Trophoblast cell (in vitro differentiated cells and primary cell): ENCODE results near the gene ALG8.
A peak's percentile ranks its signal among the peaks of the same experiment; 100 is the strongest.

ENCODE experiments used
- DNase-seq, 2 donors: peaks; one replicate each; pipeline ENCODE4 v3.0.0-alpha.2; 2016
- H2AFZ ChIP-seq: 2 replicates; pipeline ENCODE4 v1.6.1; 2013; ENCODE audit warnings: low read length, moderate library complexity, mild to moderate bottlenecking; ENCODE audit not compliant: insufficient read depth, poor library complexity
- H2AK5ac ChIP-seq: 2 replicates; pipeline ENCODE4 v1.6.1; 2013; ENCODE audit warnings: mild to moderate bottlenecking, low read length
- H2BK120ac ChIP-seq: 2 replicates; pipeline ENCODE4 v1.6.1; 2013; ENCODE audit warnings: low read length, mild to moderate bottlenecking, moderate library complexity; ENCODE audit not compliant: insufficient read depth, poor library complexity
- H2BK12ac ChIP-seq: 2 replicates; pipeline ENCODE4 v1.6.1; 2013; ENCODE audit warnings: mild to moderate bottlenecking, low read length, moderate library complexity
- H2BK5ac ChIP-seq: 2 replicates; pipeline ENCODE4 v1.6.1; 2013; ENCODE audit warnings: low read length, low read depth, moderate library complexity, mild to moderate bottlenecking; ENCODE audit not compliant: poor library complexity
- H3K14ac ChIP-seq: 2 replicates; pipeline ENCODE4 v1.6.1; 2013; ENCODE audit warnings: mild to moderate bottlenecking, low read length
- H3K18ac ChIP-seq: 2 replicates; pipeline ENCODE4 v1.6.1; 2013; ENCODE audit warnings: mild to moderate bottlenecking, low read length
- H3K23ac ChIP-seq: 2 replicates; pipeline ENCODE4 v1.6.1; 2013; ENCODE audit warnings: low read length
- H3K27ac ChIP-seq: 2 replicates; pipeline ENCODE4 v1.5.1; 2013; ENCODE audit warnings: low read depth, mild to moderate bottlenecking, inconsistent platforms, low read length, moderate library complexity
- H3K27me3 ChIP-seq: 2 replicates; pipeline ENCODE4 v1.6.1; 2013; ENCODE audit warnings: inconsistent platforms, mild to moderate bottlenecking, low read length, moderate library complexity; ENCODE audit not compliant: insufficient read depth
- H3K36me3 ChIP-seq, 2 experiments: 1 replicate in 1 of 2; 2 replicates in 1 of 2; pipeline ENCODE4 v1.6.1; 2013; ENCODE audit warnings: low read length in 2 of 2, mild to moderate bottlenecking in 2 of 2, moderate library complexity in 1 of 2; ENCODE audit not compliant: insufficient read depth in 2 of 2, control insufficient read depth in 1 of 2
- H3K4ac ChIP-seq: 2 replicates; pipeline ENCODE4 v1.6.1; 2013; ENCODE audit warnings: low read depth, mild to moderate bottlenecking, low read length, moderate library complexity
- H3K4me1 ChIP-seq, 2 experiments: 1 replicate in 1 of 2; 2 replicates in 1 of 2; pipeline ENCODE4 v1.6.1; 2013; ENCODE audit warnings: low read length in 2 of 2, mild to moderate bottlenecking in 2 of 2, moderate library complexity in 1 of 2; ENCODE audit not compliant: insufficient read depth in 2 of 2, control insufficient read depth in 1 of 2
- H3K4me2 ChIP-seq: 2 replicates; pipeline ENCODE4 v1.6.1; 2013; ENCODE audit warnings: inconsistent platforms, mild to moderate bottlenecking, low read length, moderate library complexity
- H3K4me3 ChIP-seq: 2 replicates; pipeline ENCODE4 v1.5.1; 2013; ENCODE audit warnings: mild to moderate bottlenecking, low read depth, low read length, inconsistent platforms
- H3K79me1 ChIP-seq: one replicate; pipeline ENCODE4 v1.6.1; 2013; ENCODE audit warnings: low read length
- H3K79me2 ChIP-seq: 2 replicates; pipeline ENCODE4 v1.6.1; 2013; ENCODE audit warnings: low read length, mild to moderate bottlenecking; ENCODE audit not compliant: control insufficient read depth, insufficient read depth, poor library complexity
- H3K9ac ChIP-seq: 2 replicates; pipeline ENCODE4 v1.6.1; 2013; ENCODE audit warnings: mild to moderate bottlenecking, low read length
- H3K9me3 ChIP-seq: 2 replicates; pipeline ENCODE4 v1.6.1; 2013; ENCODE audit warnings: low read depth, mild to moderate bottlenecking, control low read depth, inconsistent platforms, low read length; ENCODE audit not compliant: insufficient read depth
- H4K12ac ChIP-seq: 2 replicates; pipeline ENCODE4 v1.6.1; 2013; ENCODE audit warnings: low read depth, mild to moderate bottlenecking, low read length, moderate library complexity
- H4K8ac ChIP-seq: 2 replicates; pipeline ENCODE4 v1.6.1; 2013; ENCODE audit warnings: low read depth, mild to moderate bottlenecking, low read length, moderate library complexity
- H4K91ac ChIP-seq: one replicate; pipeline ENCODE4 v1.6.1; 2013; ENCODE audit warnings: low read depth, mild to moderate bottlenecking, low read length, moderate library complexity
- WGBS: extraction: QIAGEN DNeasy Blood & Tissue Kit; methylation state at CpG from one replicate; pipeline ENCODE4 v1.1.7; 2013; ENCODE audit warnings: missing lambda C conversion rate; ENCODE audit not compliant: insufficient read length, insufficient coverage; ENCODE audit errors: extremely low coverage; 5-methylcytosine and 5-hydroxymethylcytosine counted together

Gene ALG8

DNA sequence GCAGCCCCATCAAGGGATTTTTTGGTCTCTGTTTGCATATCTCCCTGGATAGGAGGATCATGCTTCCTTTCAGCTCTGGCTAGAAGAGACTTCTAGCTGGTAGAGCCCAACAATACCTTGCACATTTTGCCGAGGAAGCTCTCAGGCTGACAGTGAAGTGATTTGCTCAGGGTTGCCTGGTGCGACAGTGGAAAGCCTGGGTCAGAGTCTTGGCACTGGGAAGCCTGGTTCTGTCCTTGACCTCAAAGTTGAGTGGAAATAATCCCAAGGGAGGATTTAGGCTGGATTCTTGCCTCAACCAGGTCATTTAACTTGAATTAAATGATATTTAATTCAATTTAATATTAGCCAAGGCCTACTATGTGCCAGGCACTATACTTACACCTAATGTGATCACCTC is 24.4 kb upstream of the ALG8 start:
- H3K9ac ChIP-seq = no peak overlapping the region
- peak overlapping the region; percentile 24 for H2BK120ac ChIP-seq
- peak overlapping the region; percentile 68 for H4K91ac ChIP-seq
- no peak overlapping the region for H4K12ac ChIP-seq
- H3K18ac ChIP-seq = no peak overlapping the region
- no peaks in the 10 kb centered on the region for H3K36me3 ChIP-seq
- no CpG with 5 or more reads among the region's 2 CpGs for WGBS
- peak overlapping the region; percentile 33 for H3K4ac ChIP-seq
- peak overlapping the region; percentile 18 for H2BK5ac ChIP-seq
- peaks cover 6% of the 10 kb centered on the region for H3K79me2 ChIP-seq
- peak overlapping the region; percentile 66 for H3K14ac ChIP-seq
- H2AFZ ChIP-seq = no peak overlapping the region
- no peak overlapping the region for H3K23ac ChIP-seq
- no peak for DNase-seq
- no peak overlapping the region for H3K4me2 ChIP-seq
- H3K79me1 ChIP-seq = peaks cover 42% of the 10 kb centered on the region
- peak overlapping the region; percentile 46 for H2AK5ac ChIP-seq
- H3K4me3 ChIP-seq = no peak overlapping the region
- H4K8ac ChIP-seq = peak overlapping the region; percentile 15
- no peaks in the 10 kb centered on the region for H3K27me3 ChIP-seq
- H2BK12ac ChIP-seq = peak overlapping the region; percentile 58
- no peak overlapping the region for H3K27ac ChIP-seq
- H3K4me1 ChIP-seq = peaks cover 29 to 37% of the 10 kb centered on the region in 2 experiments
- H3K9me3 ChIP-seq = no peaks in the 10 kb centered on the region

DNA sequence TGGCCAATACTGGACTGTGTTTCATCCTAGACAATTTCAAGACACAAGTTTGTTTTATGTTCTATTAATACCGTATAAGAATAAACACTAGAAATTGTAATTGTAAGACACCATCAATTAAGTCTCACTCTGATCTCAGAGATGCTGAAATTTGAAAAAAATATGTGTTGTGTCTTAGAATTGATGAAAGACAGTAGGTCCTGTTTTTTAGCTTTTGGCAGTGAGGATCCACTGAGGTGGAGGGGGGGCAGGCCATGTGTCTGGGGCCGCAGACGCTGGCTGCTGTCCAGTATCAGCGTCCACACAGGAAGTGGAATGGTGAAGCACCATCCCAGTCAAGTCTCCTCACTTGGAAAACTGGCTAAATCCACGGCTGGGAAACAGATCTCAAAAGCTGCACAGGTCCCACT is 22.5 kb upstream of the ALG8 start:
- WGBS = no CpG with 5 or more reads among the region's 5 CpGs
- no peak overlapping the region for H2BK120ac ChIP-seq
- peaks cover 19 to 30% of the 10 kb centered on the region in 2 experiments for H3K4me1 ChIP-seq
- H3K36me3 ChIP-seq = no peaks in the 10 kb centered on the region
- H3K9me3 ChIP-seq = no peaks in the 10 kb centered on the region
- H4K8ac ChIP-seq = no peak overlapping the region
- no peak overlapping the region for H3K18ac ChIP-seq
- H2AK5ac ChIP-seq = peak overlapping the region; percentile 26
- H3K4ac ChIP-seq = no peak overlapping the region
- no peak overlapping the region for H3K4me2 ChIP-seq
- no peaks in the 10 kb centered on the region for H3K79me2 ChIP-seq
- H2AFZ ChIP-seq = no peak overlapping the region
- H3K79me1 ChIP-seq = peaks cover 29% of the 10 kb centered on the region
- H2BK12ac ChIP-seq = peak overlapping the region; percentile 19
- H4K91ac ChIP-seq = peak overlapping the region; percentile 15
- no peak overlapping the region for H3K9ac ChIP-seq
- no peak overlapping the region for H2BK5ac ChIP-seq
- no peaks in the 10 kb centered on the region for H3K27me3 ChIP-seq
- H3K14ac ChIP-seq = no peak overlapping the region
- DNase-seq = no peak
- no peak overlapping the region for H3K23ac ChIP-seq
- no peak overlapping the region for H3K4me3 ChIP-seq
- no peak overlapping the region for H3K27ac ChIP-seq
- no peak overlapping the region for H4K12ac ChIP-seq

DNA sequence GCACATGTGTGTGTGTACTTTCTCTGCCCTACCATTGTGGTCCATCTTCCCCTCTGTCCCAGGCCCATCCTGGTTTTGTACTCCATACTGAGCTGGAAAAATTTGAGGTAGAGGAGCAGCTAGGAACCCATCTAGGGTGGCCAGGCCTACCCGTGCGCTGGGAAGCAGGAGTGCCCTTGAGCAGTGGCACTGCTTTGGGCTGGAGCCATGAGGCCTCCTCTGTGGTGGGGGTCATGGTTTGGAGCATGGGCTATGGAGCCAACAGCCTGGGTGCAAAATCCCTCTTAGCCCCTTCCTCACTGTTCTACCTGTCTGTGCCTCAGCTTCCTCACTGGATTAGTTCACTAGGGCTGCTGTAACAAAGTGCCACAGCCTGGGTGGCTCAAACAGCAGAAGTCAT is 21.9 kb upstream of the ALG8 start:
- Histone ChIP-seq H3K4ac (no peak overlapping the region), H3K27me3 (no peaks in the 10 kb centered on the region), H3K4me3 (no peak overlapping the region), H3K36me3 (no peaks in the 10 kb centered on the region), H4K91ac (peak overlapping the region; percentile 84), H3K9me3 (no peaks in the 10 kb centered on the region), H2AFZ (no peak overlapping the region), H3K9ac (no peak overlapping the region), H4K8ac (no peak overlapping the region), H3K18ac (no peak overlapping the region), H2BK12ac (peak overlapping the region; percentile 19), H3K79me1 (peaks cover 25% of the 10 kb centered on the region), H3K4me2 (no peak overlapping the region), H2BK5ac (no peak overlapping the region), H2BK120ac (peak overlapping the region; percentile 19), H3K23ac (no peak overlapping the region), H4K12ac (no peak overlapping the region), H3K27ac (peak overlapping the region; percentile 21), H3K4me1 (peaks cover 13 to 28% of the 10 kb centered on the region in 2 experiments), H2AK5ac (peak overlapping the region; percentile 72), H3K79me2 (no peaks in the 10 kb centered on the region), H3K14ac (peak overlapping the region; percentile 12)
- WGBS = no CpG with 5 or more reads among the region's 2 CpGs
- DNase-seq = no peak

DNA sequence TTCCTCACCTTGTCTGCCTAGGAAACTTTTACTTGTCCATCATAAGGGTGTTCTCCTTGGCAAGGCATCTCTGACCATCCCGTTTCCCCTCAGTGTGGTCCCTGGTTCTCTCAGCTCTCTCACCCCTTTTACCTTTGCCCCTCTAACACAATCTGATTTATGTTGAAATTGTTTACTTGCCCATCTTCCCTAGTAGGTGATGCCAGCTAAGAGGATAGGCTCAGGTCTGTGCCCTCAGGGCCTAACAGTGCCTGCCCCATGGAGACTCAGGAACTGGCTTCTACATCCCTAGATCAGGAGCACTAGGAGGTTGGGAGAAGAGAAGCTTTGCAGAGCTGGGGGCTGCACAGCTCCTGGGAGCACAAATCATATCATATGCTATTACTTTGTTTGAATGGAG is 21.1 kb upstream of the ALG8 start:
- Histone ChIP-seq H3K9me3 (no peaks in the 10 kb centered on the region), H3K14ac (no peak overlapping the region), H3K4me1 (peaks cover 12 to 29% of the 10 kb centered on the region in 2 experiments), H4K91ac (peak overlapping the region; percentile 36), H3K9ac (no peak overlapping the region), H3K18ac (no peak overlapping the region), H2BK12ac (peak overlapping the region; percentile 79), H2BK120ac (peak overlapping the region; percentile 31), H3K27me3 (no peaks in the 10 kb centered on the region), H2AFZ (no peak overlapping the region), H3K36me3 (no peaks in the 10 kb centered on the region), H3K4me3 (no peak overlapping the region), H2BK5ac (no peak overlapping the region), H2AK5ac (peak overlapping the region; percentile 3), H3K4ac (no peak overlapping the region), H4K8ac (no peak overlapping the region), H4K12ac (no peak overlapping the region), H3K79me2 (no peaks in the 10 kb centered on the region), H3K79me1 (peaks cover 23% of the 10 kb centered on the region), H3K27ac (no peak overlapping the region), H3K23ac (no peak overlapping the region), H3K4me2 (no peak overlapping the region)
- no CpG with 5 or more reads among the region's 1 CpG for WGBS
- DNase-seq = no peak
